NCI-H2196 (cell line): ENCODE data around the gene CMTM3.
"Not testable (repeated sequence)": the region's sequence is repeated elsewhere in the genome, so short reads cannot be mapped to it uniquely, and the experiment has no call there.

ENCODE experiments used
- DNase-seq: peaks from one replicate; lab custom pipeline; 2025; ENCODE audit not compliant: unreplicated experiment; lab: John Stamatoyannopoulos, UW

CMTM3 gene

GRCh38 chr16:66660422-66661209 is 56.1 kb downstream of the CMTM3 start:
- DNase-seq: peak; percentile 47

- no peak for DNase-seq
Measured at GRCh38 chr16:66661210-66661560, 56.7 kb downstream of the CMTM3 start.

- not testable (repeated sequence) for DNase-seq
Measured at GRCh38 chr16:66661671-66662346, 57.3 kb downstream of the CMTM3 start.

GRCh38 chr16:66662445-66663194 is 58.1 kb downstream of the CMTM3 start:
- DNase-seq: peak; percentile 1
